ENCODE results near the gene CACNA1I.

Gene CACNA1I

DNA sequence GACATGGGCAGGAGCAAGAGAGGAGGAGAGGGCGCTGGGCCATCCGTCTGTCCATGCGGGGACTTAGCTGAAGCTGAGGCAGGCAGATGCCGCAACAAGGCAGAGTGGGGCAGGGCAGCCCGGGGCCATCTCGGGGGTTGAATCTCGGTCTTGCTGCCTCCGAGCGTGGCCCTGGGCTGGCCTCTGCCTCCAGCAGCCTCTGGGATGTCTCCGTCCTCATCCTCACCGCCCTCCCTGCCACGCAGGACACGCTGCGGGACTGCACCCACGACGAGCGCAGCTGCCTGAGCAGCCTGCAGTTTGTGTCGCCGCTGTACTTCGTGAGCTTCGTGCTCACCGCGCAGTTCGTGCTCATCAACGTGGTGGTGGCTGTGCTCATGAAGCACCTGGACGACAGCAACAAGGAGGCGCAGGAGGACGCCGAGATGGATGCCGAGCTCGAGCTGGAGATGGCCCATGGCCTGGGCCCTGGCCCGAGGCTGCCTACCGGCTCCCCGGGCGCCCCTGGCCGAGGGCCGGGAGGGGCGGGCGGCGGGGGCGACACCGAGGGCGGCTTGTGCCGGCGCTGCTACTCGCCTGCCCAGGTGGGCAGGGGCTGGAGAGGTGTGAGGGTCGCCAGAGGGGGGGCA, 108.4 kb downstream of the CACNA1I start:
- no peak for DNase-seq

DNA sequence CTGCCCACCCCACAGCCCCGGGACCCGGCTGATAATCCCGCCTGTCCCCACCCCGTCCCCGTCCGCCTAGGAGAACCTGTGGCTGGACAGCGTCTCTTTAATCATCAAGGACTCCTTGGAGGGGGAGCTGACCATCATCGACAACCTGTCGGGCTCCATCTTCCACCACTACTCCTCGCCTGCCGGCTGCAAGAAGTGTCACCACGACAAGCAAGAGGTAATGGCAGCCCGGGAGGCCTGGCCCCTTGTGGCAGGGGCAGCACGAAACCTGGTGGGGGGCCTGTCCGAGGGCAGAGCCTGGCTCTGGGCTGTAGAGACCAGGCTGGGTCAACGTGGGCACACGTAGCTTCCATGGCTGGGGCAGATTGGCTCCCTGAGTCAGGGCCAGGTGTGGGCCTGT, 109.1 kb downstream of the CACNA1I start:
- DNase-seq: no peak

DNA sequence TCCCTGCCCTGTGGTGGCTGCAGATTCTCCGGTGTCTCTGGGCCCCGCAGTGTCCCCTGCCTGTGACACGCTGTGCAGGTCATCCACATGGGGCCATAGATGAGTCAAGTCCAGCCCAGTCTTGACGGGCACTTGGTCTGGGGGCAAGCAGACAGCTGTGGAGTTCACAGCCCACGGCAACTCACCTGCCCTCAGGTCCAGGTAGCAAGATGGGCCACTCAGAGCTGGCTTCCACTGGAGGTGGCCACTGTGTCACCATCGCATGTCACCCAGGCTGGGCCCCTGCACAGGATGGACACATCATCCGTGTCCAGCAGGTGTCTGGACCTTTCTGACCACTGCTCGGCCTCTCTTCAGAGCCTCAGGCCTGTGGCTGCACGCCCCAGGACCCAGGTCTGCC, 109.9 kb downstream of the CACNA1I start:
- no peak for DNase-seq

DNA sequence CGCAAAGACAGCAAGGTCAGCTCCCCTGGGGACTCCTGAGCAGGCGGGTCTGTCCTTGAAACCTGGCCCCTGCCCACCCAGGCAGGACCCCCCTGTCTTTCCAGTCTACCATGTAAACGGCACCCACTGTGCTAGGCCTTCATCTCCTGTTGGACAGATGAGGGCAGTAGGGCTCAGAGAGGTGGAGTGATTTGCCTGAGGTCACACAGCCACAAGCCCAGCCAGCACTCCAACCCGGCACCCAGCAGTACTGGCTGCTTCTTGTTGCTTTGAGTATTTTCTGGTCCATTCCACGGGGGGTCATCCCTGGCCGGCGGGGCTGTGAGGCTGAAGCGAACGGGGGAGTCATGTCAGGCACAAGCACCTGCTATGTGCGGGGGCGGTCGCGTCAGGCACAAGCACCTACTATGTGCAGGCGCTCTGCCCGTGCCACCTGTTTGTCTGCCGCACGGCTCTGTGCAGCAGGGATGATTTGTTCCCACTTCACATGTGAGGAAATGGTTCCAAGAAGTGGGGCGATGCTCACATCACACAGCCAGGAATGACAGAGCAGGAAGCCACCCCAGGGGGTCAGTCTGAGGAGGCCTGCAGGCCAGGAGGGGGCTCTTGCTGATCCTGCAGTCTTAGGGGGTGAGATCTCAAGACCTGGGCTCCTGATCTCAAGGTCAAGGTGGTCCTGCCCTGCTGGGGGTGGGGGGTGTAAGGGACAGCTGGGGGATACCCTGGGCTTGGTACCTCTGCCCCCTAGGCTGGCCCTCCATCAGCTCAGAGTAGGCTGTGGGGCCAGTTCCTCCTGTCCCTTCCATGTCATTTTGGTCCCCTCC, 110.7 kb downstream of the CACNA1I start:
- no peak for DNase-seq

DNA sequence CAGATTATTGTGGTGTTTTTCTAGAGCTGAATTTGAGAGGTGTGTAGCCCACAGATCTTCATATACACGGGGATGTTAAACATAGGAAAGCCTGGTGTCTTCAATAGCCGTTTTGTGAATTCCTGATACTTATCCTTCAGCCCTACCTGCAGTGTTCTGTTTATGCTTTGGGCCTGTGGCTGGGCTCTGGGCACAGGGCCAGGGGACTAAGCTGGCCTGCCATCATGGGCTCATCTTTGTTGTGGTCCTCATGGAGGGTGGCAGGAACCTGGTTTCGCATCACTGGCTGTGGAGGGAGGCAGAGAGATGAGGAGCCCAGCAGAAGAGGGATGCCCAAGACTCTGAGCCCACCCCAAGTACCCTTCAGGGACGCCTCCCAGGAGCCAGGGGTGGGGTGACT, 112.4 kb downstream of the CACNA1I start:
- no peak for DNase-seq

DNA sequence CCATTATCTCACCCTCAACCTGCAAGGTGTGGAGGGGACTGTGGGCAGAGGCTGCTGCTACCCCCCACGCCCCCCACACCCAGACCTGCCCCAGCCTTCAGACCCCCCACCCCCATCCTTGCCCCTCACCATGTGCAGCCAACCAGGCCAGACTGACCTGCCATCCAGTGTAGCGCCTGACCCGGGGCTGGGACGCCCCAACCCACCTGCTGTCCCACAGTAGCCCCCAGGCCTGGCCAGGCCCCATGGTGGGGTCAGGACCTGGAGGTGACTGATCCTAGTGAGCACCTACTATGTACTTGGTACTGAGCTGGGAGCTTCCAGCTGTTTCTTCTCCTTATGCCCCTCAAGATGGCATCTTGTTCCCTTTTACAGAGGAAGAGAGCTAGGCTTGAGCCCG, 113.1 kb downstream of the CACNA1I start:
- no peak for DNase-seq

DNA sequence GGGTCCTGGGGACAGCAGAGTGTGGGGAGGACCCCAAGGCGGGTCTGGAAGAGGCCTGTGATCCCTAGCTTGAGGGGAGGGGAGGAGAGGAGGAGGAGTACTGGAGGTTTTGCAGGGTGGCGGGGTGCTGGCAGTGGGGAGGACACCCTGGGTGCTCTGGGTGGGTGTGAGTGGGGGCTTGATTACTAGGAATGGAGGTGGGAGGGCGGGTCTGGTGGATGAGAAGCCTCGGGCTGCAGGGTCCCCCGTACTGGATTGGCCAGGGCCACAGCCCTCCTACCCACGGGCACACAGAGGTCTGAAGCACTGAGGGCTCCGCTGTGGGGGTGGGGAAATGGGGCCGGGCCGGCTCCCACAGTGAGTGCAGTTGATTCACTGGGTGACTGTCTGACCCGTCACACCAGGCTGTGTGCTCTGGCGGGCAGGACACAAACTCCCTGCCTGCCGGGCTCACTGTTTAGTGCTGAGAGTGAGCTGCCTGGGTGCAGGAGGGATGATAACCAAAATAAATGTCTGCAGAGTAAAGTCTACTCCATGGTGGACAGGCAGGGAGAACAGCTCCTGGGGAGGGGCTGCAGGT, 114.2 kb downstream of the CACNA1I start:
- DNase-seq: no peak

DNA sequence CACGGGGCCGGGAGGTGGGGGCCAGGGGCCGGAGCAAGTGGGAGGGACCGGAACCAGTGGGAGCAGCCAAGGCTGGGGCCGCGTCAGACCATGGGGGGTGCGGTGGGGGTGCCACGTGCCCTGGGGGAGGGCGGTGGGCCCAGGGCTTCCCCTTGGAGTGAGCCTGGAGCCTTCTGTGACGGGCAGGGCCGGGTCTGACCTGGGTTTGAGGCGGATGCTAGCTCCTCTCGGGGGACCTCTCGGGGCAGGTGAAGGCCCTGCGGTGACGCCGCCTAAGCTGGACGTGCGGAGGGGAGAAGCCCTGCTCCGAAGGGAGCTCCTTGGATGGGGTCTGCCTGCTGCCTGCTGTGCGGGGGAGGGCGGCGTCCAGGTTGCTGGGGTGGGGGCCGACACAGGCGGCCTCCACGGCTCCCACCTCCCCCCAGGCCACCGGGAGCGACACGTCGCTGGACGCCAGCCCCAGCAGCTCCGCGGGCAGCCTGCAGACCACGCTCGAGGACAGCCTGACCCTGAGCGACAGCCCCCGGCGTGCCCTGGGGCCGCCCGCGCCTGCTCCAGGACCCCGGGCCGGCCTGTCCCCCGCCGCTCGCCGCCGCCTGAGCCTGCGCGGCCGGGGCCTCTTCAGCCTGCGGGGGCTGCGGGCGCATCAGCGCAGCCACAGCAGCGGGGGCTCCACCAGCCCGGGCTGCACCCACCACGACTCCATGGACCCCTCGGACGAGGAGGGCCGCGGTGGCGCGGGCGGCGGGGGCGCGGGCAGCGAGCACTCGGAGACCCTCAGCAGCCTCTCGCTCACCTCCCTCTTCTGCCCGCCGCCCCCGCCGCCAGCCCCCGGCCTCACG, 115.0 kb downstream of the CACNA1I start:
- DNase-seq: no peak

DNA sequence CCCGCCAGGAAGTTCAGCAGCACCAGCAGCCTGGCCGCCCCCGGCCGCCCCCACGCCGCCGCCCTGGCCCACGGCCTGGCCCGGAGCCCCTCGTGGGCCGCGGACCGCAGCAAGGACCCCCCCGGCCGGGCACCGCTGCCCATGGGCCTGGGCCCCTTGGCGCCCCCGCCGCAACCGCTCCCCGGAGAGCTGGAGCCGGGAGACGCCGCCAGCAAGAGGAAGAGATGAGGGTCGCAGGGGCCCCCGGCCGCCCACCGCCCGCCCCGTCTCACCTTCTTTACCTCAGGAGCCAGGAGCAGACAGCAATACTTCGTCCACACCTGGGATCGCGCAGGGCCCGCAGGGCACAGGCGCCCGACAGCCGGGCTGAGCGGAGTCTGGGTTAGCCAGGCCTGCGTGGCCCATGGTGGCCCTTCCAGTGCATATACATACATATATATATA, 115.6 kb downstream of the CACNA1I start:
- no peak for DNase-seq

DNA sequence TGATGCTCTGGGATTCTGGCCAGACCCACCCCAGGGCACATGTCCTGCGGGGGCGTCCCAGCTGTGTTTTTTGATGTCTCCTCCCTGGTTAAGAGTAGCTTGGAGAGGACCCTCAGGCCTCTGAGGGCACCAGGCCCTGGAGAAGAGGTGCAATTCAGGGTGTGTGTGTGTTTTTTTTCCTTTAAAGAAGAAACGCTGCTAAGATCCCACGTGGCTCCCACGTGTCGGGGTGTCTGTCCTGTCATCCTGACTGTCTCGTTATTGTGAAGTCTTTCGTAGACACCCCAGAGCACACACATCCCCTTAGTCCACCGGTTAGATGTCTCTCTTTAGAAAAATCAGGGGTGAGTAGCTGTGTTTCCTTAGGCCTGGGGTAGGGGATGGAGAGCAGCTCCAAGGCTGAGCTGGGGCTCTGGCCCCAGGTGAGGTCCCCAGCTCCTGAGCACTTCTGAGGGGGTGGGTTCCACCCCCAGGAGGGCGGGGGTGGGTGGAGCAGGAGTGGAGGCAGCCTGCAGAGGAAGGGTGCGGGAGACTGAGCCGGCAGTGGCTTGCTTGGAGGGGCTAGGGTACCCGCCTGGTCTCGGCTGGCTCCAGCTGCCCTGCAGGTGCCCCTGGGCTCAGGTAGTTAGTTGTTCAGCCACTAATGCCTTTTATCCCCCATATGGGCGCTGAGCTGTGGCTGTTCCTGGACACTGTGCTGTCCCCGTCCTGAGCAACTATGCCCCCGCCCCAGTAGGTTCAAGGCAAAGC, 116.4 kb downstream of the CACNA1I start:
- no peak for DNase-seq

DNA sequence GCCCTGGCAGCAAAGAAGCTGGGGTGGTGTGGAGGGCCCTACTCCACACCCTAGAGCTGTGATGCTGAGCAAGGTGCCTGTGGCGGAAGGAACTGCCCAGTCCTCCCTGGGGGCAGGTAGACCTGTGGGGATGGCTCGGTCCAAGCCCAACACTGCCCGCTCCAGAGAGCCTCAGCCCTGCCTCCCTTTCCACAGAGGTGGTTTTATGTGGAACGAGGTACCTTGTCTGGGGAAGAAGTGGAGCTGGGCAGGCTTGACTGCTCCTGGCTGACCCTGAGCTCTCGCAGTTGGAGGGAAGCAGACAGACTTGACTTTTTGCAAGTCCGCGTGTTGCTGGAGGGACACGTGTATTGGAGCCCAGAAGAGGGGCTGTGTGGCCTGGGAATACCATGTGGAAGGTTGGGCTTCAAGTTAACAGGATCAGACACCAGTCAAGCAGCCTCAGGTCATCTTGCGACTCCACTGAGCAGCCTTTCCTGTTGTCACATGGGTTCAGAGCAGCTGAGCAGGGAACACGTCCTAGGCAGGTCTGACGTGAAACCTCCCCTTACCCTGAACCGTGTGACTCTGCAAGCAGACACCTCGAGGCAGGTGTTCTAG, 117.7 kb downstream of the CACNA1I start:
- DNase-seq: no peak

DNA sequence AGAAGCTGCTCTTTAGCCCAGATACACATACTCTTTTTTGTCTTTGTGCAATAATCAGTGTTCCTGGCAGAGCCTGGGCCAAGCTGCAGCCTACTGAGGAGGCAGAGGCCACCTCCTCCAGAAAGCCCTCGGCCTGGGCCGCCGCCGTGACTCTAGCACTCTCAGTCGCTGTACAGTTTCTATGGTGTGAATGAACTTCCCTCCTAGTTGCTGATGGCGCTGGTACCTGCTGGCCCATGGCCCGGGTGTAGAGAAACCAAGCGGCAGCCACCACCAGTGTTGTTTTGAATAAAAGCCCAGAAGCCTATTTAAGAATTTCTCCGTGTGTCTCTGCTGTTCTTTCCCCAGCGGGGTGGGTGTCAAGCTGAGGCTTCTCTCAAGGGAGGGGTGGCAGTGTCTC, 118.9 kb downstream of the CACNA1I start:
- no peak for DNase-seq

DNA sequence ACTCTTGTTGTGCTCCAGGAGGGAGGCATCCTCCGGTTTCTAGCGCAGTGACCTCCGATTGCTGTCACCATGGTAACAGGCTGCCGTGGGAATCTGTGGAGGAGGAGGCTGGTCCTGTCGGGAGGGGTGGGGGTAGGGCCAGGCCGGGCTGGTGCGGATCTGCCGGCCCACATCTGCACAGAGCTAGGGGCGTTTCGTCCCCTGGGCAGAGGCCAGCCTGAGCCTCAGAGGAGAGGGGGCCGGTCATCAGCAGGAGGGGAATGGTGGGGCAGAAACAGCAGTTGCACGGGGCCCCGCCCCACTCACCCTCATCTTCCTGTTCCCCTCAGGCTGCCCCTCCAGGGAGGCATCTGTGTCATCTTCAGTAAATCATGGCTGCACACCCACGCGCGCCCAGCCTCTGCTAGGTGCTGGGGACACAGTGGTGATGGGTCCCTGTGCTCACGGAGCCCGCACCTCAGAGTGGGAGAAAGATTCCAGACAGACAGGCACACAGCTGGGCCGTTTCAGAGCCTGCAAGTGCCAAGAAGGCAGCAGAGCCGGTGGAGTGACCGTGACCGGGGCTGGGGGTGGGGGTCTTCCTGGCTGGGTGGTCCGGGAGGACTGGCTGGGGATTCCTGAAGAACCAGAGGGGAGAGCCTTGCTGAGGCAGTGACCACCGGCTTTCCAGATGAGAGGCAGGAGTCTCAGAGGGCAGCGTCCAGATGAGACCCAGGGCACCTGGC, 120.5 kb downstream of the CACNA1I start:
- peak; percentile 30 for DNase-seq

DNA sequence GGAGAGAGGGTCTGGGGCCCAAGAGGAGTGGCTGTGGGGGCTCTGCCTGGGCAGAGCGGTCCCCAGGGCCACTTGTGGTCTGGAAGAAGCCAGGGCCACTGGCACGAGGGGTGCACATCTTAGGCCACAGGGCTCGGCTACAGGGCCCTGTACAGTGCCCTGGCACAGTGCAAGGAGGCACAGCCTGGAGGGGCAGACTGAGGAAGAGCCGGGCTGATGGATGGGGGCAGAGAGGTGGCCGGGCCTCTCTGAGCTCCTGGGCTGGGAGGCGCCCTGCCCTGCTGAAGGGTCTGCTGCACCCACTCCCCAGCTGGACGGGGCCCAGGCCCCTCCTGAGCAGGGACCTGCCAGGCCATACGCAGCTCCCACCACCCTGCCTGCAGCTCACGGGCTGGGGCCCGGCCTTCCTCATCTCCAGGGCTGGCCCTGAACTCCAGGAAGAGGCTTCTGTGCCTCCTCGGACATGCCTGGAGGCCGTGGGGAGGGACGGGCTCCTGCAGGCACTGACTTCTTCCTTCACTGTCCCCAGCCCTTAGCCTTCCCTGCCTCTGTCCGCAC, 123.5 kb downstream of the CACNA1I start:
- no peak for DNase-seq

DNA sequence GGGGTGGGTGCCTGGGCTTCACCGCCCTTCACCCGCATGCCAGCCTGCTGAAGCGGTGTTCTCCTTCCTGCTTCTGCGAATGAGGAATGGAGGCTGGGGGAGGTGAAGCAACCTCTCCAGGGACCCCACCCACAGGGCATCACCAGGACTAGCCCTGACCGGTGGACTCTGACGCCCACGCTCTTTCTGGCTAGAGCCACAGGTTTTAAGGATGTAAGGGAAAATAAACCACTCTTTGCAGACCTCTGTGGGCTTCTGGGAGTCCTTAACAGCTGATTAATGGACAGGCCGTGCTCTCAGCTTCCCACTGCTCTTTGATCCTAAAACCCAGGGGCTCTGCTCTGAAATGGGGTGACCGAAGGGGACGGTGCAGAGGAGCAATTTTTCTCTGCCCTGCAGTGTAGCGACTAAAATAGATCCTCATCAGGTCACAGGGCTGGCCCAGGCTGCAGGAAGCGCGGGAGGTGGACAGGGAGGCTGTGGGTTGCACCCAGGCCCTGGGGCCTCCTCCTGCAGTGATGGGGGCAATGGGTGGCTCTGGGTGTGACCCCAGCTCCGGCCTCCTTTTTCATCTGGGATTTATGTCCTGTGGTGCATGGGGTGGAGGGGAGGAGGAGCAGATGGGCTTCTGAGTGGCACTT, 127.4 kb downstream of the CACNA1I start:
- DNase-seq: no peak

DNA sequence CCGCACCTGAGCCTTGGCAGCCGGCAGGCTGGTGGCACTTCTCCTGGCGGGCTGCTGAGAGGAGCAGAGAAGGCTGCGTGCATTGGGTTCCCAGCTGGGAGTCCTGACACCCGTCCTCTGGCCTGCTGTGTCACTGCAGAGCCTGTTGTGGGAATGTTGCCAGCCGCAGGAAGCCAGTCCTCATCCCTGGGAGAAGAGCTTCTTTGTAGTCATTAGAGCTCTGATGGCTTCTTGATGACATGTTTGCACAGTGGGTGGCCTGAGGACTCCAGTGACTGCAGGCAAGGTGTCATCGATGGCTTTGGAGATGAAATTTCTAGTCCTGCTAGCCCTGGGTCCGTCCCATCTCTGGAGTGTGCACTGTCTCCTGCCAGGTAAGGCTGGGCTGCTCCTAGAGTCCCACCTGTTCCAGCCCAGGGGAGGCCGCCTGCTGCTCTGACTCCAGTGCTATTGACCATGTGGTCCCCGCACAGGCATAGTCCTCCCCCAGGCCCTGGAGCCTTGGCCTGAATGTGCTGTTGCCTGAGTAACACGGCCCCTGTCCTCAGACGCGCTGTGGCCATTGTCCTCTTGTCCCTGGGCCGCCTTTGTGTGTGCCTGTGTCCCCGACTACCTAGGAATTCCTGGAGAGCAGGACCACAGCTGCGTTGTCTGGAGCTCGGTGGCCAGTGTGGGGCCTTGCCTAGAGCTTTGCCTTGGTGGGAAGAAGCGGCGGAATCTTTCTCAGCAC, 129.2 kb downstream of the CACNA1I start:
- DNase-seq: no peak

DNA sequence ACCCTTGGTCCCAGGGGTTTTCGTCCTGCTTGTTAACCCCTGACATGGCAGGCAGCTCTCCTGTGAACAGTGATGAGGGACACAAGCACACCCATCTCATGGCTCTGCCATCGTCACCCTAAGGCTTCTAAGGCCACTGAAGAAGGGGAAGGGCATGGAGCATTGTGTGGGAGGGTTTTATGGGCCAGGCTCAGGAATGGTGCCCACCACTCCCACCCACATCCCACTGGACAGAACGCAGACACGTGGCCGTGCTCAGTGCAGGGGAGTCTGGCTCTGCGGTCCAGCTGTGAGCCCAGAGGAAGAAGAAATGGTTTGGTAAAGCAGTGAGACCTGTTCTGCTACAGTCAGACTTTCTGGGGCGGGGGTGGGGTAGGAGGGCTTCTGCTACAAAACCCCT, 130.0 kb downstream of the CACNA1I start:
- no peak for DNase-seq

DNA sequence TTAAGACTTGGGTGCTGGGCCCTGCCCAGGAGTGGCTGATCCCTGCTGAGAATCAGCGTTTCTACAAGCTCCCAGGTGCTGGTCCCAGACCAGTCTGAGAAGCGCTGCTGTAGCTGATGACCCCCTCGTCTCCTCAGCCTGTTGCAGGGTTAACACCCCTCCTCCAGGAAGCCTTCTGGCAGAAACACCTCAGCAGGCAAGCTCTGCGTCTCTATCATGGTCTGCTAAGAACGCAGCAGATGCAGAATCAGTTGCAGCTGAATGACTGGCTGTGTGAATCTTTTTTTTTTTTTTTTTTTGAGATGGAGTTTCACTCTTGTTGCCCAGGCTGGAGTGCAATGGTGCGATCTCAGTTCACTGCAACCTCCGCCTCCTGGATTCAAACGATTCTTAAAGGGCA, 132.5 kb downstream of the CACNA1I start:
- DNase-seq: no peak

DNA sequence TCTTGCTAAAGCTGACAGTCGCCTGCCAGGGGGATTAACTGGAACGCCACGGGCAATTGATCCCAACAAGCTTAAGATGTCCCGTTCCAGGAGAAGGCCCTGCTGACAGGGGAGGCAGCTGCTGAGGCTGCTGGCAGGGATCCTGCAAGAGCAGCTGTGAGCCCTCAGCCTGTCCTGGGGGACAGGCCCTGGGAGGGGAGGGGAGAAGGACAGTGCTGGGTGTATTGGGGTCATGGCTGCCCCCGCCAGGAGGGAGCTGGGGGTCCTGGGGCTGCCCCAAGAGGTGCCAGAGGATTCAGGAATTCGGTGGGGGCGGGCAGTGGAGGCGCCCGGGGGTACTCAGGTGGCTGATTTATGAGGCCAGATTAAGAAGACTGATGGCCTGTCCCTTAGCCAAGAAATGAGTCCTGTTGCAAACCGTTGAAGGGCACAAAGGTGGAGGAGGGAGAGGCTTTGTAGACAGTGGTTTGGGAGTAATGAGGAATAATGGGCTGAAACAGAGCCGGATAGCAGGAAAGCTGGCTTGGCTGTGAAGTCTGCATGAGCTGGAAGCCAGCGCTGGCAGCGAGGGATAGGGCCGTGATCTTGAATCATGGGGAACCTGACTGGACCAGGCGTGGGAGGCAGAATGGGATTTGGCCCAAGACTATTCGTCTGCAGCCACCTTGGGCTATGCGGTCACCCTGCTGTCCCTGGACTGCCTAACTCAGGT, 133.5 kb downstream of the CACNA1I start:
- no peak for DNase-seq

Data from CD4-positive, alpha-beta T cell treated with Interleukin-6 for 4 hours (primary cell).